CD4-positive, alpha-beta T cell treated with Interleukin-6 at 100 ng/mL for 8 hours (primary cell): ENCODE measurements around the gene TIE1.

Experiments used
- DNase-seq: peaks from one replicate; pipeline ENCODE4 v3.0.0-alpha.2; 2020; ENCODE audit warnings: mixed read lengths, low spot score

Gene TIE1

GRCh38 chr1:43274125-43274803, 26.5 kb upstream of the TIE1 start:
- peak; percentile 50 for DNase-seq

- DNase-seq = no peak
These were observed 26.0 kb upstream of the TIE1 start for GRCh38 chr1:43274804-43275180.

- no peak for DNase-seq
These were observed 24.8 kb upstream of the TIE1 start for GRCh38 chr1:43275826-43276620.

GRCh38 chr1:43276673-43277072, 24.1 kb upstream of the TIE1 start:
- no peak for DNase-seq

GRCh38 chr1:43277116-43277876, 23.5 kb upstream of the TIE1 start:
- no peak for DNase-seq

- DNase-seq = no peak
These were observed 21.6 kb upstream of the TIE1 start for GRCh38 chr1:43279161-43279560.

DNA sequence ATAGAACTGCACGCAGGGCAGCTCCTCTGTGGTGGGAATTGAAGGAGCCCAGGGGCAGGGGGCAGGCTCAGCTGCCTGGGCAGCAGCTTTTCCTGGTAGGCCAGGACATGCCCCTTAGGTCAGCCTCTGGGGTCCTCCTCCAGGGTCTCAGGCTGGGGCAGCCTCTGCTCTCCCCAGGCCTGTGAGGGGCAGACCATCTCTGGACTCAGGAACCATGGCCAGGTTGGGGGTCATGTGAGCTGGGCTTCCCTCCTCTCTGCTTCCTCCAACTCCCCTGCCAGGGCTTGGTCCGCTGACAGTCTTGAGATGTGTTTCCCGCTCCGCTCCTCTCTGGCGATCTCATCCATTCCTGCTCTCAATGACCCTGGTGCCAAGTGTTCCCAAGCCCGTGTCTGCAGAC, 21.1 kb upstream of the TIE1 start:
- no peak for DNase-seq

GRCh38 chr1:43280692-43281091, 20.1 kb upstream of the TIE1 start:
- no peak for DNase-seq

GRCh38 chr1:43282220-43283195, 18.3 kb upstream of the TIE1 start:
- DNase-seq = no peak

DNA sequence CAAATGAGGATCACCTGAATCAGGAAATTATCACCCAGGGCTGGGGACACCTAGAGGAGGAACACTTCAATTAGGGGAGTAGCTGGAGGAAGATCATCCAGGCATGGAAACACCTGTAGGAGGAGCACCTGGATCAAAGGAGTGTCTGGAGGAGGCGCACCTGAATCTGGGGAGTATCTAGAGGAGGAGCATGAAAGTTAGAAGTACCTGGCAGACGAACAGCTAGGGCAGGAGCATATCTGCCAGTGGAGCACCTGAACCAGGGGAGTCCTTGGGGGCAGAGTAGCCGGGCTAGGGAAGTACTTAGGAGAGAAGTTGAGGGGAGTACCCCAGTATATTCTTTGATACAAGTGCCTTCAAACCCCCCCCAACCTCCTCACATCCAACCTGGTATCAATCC, 16.7 kb upstream of the TIE1 start:
- no peak for DNase-seq

GRCh38 chr1:43284546-43285110, 16.2 kb upstream of the TIE1 start:
- no peak for DNase-seq

DNA sequence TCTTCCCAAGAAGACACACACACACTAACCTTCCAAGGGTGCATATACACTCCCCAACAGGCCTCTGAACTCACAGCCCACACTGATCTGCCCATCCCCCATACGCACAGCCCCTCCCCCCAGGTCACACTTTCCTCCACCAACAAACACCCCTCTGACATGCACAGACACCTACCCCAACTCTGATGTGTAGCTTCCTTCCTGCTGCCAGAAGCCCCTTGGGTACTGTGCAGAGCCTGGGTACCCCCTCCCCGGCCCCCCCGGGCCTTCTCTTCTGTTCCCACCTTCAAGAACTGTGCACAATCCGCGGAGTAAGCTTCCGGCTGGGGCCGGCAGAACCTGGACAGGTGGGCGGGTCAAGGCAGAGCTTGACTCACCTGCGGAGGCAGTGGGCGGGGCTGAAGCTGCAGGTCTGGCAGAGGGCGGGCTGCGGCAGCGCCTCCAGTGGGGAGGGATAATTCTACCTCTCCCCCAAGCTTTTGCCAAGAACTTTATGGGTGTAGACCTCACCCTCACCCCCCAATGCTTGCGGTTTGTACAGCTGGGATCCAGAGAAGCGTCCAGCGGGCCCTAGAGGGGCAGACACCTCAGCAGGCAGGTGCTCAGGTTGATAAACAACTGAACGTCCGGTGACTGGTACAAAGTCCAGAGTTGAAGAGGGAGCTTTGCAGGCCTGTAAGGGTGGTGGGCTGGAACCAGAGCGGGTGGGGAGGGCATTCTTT, 15.4 kb upstream of the TIE1 start, which contains the start of gene C1orf210:
C1orf210 (minus strand) TSS at position 313 of the 722 bp plus-strand sequence. CDS start 2,311 bp downstream, outside the sequence.
- no peak for DNase-seq

DNA sequence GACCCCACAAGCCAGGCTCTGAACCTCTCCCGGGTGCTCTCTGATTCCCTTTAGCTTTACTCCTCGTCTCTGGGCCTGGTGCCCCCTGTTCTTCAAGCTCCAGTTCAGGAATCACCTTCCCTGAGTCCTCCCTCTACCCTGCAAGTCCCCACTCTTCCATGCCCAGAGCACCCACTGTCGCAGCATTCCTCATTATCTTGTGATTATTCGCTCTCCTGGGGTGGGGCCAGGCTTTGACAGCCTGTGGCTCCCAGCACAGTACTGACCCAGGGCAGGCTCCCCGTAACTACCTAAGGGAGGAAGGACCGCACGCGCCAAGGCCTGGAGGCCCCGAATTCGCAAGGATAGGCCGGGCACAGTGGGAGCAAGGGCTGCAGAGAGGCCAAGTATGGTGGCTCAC, 14.7 kb upstream of the TIE1 start:
- no peak for DNase-seq

DNA sequence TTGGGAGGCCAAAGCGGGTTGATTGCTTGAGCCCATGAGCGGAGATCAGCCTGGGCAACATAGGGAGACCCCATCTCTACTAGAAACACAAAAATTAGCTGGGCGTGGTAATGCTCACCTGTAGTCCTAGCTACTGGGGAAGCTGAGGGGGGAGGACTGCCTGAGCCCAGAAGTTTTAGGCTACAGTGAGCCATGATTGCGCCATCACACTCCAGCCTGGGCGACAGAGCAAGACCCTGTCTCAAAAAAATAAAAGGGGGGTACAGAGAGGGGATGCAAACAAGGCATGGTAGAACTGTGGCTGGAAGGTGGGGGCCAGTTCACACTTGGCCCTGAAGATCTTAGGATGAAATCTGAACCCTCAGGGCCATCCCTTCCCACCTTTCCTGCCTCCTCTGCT, 14.2 kb upstream of the TIE1 start:
- no peak for DNase-seq

DNA sequence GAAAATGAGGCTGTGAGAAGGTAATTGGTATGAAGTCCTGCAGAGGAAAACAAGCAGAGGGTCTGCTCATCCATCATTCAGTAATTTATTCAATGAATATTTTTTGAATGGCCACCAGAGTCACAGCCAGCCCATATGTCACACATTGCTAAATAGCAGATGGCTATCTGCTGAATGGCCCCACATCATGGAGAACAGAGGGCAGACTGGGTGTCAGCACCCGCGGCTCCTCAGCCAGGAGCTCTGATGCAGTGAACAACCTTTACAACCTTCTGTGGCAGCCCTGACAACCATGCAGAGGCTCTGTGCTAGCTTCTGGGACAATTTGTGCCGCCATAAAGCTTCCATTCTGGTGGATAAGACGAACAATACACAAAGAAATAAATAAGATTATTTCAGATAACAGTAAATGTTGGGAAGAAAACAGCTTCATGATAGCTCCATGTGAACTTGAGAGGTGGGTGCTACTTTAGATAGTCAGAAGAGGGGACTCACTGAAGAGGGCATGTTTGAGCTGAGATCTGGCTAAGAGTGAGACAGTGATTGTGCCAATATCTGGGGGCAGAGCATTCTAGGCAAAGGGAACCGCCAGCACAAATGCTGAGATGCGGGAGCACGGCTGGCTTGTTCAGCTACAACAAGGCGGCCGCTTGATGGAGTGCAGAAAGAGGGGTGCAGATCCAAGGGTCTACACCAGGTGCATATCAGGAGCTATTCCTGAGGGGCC, 12.6 kb upstream of the TIE1 start:
- no peak for DNase-seq

DNA sequence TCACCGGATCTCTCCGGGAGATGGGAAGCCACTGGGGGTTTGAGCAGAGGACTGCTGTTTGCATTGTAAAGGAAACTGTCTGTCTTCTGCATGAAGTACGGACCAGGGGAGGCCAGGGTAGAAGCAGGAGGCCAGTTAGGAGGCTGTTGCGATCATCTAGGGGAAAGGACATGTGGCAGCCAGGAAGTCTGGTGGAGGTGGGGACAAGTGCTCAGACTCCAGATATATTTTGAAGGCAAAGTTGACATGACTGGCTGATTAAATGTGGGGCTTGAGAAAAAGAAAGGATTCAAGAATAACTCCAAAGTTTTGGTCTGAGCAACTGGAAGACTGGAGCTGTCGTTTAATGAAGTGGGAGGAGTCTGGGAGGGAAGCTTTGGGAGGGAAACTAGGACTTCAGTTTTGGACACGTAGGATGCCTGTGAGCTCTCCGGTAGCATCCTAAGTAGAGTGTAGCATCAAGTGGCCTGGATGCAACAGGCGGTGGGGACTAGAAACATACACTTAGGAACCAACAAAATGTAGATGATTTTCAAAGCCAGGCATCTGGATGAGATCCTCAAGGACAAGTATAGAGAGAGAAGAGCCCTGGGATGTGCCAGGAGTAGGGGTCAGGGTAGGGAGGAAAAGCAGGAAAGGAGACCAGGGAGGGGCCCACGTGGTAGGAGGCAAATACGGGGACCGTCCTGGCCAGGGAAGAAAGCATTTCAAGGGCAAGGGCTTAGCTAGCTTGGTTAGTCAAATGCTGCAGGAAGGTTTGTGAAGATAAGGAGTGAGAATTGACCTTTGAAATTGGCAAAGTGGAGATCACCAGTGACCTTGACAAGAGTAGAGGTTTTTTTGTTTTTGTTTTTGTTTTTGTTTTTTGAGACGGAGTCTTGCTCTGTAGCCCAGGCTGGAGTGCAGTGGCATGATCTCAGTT, 11.7 kb upstream of the TIE1 start:
- DNase-seq = no peak

GRCh38 chr1:43292216-43292615, 8.6 kb upstream of the TIE1 start:
- no peak for DNase-seq

DNA sequence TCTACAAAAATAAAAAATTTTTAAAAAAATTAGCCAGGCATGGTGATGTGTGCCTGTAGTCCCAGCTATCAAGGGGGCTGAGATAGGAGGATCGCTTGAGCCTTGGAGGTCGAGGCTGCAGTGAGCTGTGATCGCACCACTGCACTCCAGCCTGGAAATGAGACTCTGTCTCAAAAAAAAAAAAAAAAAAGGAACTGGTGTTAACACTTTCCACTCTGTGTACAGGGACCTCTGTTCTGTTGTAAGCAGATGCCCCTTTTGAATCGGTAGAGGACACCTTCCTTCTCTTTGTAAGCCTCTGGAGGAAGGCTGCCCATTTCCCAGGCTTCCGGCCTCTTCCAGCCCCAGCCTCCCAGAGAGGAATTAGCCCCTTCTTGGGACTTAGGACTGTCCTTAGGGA, 8.1 kb upstream of the TIE1 start:
- DNase-seq = no peak

GRCh38 chr1:43293176-43293575, 7.6 kb upstream of the TIE1 start:
- no peak for DNase-seq
